Adrenal gland (tissue), 5 donors: Measurements from ENCODE around the gene NEK7.

ENCODE experiments used
- POLR2A ChIP-seq, 2 donors: fragments of 450-650 bp; IDR thresholded peaks; one replicate each; pipeline ENCODE4 v1.6.1; 2017; ENCODE audit warnings: antibody characterized with exemption in 2 of 2, mild to moderate bottlenecking in 2 of 2, moderate library complexity in 1 of 2
- TF ChIP-seq, protein P1 (sequence below), 6 experiments: fragments of 450-650 bp in 4 of 6; fragments of 200-600 bp in 2 of 6; sonication (generic) in 1 of 6; IDR thresholded peaks; 1 replicate in 5 of 6; 2 replicates in 1 of 6; pipeline versions ENCODE4 v1.5.1 to v1.8.0; 2016 to 2021; ENCODE audit warnings: antibody characterized with exemption in 6 of 6, mild to moderate bottlenecking in 2 of 6, moderate library complexity in 1 of 6
- donor health status: DM: no; HTN: no; CAD: no.

DNA sequence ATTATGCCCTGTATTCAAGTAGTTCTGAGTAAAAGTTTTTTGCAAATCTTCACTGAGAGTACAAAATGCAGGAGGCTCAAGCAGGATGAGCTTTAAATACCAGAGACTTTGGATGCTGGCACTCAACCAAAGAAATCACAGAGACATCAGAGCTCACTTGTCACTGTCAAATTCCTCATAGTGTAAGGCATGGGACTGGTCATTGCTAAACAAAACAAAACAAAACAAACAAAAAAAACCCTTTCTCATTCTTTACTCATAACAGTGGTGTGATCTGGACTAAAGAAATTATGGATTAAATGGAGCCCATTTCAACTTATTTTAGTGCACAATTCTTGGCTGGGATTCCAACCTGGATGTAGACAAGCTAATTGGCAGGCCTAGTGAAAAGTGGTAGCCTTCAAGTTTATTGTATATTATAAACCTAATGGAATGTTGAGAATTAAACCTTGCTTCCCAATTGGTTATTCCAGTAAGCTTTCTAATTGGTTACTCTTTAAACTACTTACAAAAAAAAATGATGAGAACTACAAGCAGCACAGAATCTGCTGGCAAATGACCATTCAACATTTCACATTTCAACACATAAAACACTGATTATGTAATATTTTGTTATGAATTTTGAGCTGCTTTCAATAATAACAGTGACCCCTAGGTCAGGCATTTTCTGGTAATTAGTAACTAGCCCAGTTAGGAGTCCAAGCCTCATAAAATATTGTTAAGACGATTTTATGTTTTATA is 30.6 kb upstream of the NEK7 start:
- TF ChIP-seq, protein P1, sequence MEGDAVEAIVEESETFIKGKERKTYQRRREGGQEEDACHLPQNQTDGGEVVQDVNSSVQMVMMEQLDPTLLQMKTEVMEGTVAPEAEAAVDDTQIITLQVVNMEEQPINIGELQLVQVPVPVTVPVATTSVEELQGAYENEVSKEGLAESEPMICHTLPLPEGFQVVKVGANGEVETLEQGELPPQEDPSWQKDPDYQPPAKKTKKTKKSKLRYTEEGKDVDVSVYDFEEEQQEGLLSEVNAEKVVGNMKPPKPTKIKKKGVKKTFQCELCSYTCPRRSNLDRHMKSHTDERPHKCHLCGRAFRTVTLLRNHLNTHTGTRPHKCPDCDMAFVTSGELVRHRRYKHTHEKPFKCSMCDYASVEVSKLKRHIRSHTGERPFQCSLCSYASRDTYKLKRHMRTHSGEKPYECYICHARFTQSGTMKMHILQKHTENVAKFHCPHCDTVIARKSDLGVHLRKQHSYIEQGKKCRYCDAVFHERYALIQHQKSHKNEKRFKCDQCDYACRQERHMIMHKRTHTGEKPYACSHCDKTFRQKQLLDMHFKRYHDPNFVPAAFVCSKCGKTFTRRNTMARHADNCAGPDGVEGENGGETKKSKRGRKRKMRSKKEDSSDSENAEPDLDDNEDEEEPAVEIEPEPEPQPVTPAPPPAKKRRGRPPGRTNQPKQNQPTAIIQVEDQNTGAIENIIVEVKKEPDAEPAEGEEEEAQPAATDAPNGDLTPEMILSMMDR (IDR thresholded peaks at IDR 0.05): no peak
- TF ChIP-seq POLR2A (IDR thresholded peaks at IDR 0.05): no peak
